Endometrial microvascular endothelial cells (primary cell): ENCODE measurements around the gene PIGT. TPM values are rescaled to one million over a fixed set of nuclear protein-coding genes. Genes with fewer than 3 reads are reported as not detected.

Experiments used
- in situ Hi-C: cut with HindIII; loops from 2 replicates; pipeline ENCODE4 v1.10.0; 2017; ENCODE audit warnings: low sequenced_read_pairs, low pct_unique_long_range_greater_than_20kb; ENCODE audit errors: inconsistent ontology term
- total RNA-seq: library from RNA; depleted of rRNA; stranded (reverse); fragments of >200 nt; gene quantifications from one replicate; pipeline ENCODE4 v1.2.3, GENCODE V29; 2015; ENCODE audit errors: inconsistent ontology term

The PIGT gene
- total RNA-seq: 84.6 TPM

DNA sequence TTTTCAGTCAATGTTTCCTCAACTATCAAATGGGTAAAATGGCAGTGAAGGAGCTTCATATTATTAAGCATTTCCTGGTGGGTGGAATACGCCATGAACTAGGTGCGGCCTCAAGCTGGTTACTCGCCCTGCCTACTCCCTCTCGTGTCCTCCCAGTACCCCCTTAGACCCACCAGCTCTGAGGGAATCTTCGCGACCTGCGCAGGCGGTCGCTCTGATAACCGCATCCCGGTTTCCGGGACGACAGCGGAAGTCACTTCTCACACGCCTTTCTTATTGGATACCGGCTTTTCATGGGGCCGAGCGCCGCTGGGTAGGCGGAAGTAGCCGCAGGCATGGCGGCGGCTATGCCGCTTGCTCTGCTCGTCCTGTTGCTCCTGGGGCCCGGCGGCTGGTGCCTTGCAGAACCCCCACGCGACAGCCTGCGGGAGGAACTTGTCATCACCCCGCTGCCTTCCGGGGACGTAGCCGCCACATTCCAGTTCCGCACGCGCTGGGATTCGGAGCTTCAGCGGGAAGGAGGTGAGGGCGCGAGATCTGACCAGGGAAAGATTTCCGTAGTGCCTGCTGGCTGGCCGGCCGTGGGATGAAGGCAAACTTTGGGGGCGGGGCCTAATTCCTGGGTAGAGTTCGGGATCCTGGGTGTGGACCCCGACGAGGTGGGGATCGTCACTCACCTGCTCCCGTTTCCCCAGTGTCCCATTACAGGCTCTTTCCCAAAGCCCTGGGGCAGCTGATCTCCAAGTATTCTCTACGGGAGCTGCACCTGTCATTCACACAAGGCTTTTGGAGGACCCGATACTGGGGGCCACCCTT, at the start of gene PIGT:
Gene PIGT, plus strand, starts transcription at position 320 of the 816 bp plus-strand sequence. Its CDS starts 16 bp downstream, at position 336.
- in situ Hi-C loops: no loop called here

DNA sequence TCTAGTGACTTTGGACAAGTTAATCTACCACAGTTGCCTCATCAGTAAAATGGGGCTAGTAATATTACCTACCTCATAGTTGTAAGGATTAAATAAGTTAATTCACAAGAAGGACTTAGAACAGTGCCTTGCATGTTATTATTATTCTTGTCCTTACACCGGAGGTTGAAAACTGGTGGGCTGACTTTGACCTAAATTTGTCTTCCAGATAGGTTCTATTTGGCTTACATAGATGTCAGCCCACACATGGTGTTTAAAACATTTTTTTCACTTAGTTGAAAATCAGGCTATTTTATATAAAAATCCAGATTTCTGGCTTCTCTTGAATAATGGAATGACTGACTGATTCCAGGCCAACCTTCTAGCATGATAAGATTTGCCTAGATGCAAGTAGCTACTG, 49.7 kb upstream of the PIGT start:
- in situ Hi-C loops: no loop called here

DNA sequence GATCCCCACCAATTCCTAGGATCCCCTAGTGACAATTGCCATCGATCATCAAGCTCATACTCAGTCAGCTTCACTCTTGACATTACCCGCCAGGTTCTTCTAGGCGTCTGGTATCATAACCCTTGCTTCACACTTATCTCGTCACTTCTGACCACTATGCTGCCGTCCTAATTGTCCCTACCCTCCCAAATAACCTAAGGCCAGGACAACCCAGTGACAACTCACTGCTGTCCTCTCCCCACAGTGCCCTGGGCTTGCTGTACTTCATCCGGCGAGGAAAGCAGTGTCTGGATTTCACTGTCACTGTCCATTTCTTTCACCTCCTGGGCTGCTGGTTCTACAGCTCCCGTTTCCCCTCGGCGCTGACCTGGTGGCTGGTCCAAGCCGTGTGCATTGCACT, 49.3 kb upstream of the PIGT start:
- in situ Hi-C loops: no loop called here

DNA sequence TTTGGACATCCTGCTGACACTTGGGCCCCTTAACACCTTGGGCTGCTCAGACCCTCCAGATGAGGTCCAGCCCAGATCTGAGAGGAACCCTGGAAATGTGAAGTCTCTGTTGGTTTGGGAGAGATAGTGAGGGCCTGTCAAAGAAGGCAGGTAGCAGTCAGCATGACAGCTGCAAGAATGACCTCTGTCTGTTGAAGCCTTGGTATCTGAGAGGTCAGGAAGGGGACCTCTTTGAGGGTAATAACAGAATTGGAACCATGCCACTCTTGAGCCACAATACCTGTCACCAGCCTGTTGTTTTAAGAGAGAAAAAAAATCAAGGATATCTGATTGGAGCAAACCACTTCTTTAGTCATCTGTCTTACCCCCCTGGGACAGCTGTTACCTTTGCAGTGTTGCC, 48.8 kb upstream of the PIGT start:
- in situ Hi-C loops: no loop called here

DNA sequence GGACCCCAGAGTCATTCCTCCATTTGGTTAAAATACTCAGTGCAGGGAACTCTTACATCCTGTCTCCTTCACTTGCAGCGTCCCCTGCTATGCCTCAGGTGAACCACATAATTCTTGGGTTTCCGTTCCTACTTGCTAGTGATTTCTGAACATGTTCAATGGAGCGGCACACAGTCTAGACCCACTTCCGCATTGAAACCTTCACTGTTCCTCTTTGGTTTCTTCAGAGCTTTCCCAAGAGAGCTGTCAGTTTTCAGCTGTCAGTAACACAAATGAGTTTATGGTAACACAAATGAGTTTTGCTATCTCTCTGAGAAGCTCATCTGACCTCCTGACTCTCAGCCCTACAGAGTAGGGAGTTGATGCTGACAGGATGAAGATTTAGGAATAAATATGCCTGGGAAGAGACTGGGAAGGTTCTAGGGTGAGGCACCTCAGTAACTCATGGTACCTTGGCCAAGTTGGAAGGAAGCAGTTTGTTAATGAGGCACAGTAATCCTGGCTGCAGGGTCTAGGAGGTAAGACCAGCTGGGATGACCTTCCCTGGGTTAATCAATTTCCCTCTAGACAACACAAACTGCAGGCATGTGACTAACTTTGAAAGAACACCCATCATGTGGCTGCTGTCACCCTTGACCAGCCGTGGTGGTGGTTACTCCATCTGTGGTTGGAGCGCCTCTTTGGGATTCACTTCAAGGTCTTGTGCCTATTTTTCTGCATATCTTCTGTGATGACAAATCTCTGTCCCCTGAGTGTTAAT, 47.5 kb upstream of the PIGT start:
- in situ Hi-C loops: no loop called here

DNA sequence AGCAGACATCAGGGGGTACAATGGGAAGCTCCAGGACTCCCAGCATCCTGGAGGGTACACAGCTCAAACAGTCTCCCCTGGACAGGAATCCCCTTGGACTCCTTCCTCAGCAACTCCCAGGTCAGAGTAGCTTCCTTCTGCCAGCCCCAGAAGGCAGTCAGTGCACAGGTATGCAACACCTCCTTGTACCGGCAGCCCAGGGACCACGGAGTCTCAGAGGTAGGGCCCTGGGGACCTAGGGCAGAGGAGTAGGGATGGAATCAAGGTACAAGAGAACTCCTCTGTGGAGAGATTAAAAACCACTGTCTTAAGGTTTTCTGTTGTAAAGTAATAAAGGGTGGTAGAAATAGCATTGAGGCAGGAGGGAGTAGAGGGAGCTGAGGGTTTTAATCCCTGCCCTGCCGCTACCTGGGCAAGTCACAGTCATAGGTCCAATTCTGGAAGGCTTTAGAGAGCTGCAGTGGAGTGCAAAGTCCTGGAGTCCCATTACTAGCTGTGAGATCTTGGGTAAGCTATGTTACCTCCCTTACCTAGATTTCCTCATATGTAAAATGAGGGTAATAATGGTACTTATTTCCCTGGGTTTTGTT, 45.3 kb upstream of the PIGT start:
- in situ Hi-C loops: no loop called here

DNA sequence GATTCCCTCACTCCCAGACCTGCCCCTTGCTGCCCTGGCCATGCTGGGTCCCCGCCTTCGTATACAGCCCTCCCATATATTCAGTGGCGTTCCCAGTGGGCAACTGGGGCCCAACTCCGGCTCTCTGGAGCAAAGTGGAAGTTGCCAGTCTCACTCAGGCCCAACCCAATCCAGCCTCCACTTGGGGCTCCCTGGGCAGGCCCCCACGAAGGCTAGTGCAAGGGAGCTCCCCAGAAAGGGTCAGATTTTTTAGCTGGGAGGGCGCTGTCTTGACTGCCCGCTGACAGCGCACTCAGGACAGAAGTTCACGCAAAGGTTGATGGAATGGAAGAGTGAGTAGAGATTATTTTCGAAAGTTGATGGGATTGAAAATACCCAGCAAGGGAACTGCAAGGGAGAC, 43.7 kb upstream of the PIGT start:
- in situ Hi-C loops: no loop called here

DNA sequence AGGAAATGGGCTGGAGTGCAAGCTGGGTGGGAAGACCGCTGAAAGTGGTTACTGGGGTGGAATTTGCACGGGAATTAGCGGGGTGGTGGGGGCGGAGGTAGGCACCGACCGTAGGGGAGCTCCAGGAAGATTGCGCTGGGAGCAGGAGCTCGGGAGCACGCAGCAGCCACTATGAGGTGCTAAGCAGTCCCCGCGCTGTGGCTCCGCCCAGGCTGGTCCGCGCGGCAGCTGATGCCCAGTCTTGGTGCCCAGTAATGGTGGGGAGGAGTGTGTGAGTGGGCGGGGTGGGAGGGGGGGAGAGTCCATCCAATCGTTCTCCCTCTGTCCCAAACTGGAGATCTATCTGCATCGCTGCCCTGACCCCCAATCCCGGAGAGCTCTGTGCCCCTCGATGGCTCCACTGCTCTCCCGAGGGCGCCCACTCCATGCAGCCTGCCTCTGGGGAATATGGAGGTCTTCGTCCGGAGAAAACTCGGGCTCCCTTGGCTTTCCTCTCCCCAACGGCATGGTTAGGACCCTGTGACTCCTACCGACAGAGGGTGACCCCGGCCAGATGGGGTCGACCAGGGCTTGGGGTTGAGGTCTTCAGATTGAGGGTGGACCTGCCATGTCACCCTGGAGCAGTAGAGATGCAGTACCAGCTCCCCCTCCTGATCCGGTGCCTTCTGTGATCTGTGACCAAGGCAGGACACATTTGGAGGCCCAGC, 43.1 kb upstream of the PIGT start:
- in situ Hi-C loops: no loop called here

DNA sequence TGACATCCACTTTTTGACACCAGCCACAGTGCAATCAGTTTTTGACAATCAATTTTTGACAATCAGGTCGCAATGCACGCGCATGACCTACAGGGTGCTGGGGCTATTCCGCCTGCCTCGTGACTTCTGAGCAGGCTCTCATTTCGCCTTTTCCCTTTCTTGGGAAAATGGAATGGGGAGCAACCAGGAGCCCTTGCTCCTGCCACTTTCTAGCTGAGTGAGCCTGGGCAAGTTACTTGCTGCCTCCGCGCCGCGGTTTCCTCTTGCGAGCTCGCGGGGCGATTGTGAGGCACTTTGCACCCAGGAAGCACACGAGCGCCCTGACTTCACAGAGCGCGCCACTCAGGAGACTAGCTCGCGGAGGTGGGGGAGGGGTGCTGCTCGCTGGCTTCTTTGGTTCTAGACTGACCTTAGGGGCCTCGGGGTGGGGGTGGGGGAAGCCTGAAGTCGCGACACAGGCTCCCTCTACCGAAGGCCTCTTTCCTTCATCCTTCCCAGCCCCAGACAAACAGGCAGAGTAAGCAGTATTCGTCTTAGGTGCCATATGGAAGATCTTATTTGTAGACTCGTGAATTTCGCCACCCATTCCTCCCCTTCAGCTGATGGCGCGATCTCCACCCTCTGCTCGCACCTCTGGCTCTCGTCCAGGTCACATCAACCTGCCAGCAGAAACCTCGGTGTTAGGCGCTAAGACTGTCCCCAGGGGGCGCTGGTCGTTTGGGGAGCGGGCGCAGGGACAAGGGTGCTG, 42.4 kb upstream of the PIGT start:
- in situ Hi-C loops: no loop called here

DNA sequence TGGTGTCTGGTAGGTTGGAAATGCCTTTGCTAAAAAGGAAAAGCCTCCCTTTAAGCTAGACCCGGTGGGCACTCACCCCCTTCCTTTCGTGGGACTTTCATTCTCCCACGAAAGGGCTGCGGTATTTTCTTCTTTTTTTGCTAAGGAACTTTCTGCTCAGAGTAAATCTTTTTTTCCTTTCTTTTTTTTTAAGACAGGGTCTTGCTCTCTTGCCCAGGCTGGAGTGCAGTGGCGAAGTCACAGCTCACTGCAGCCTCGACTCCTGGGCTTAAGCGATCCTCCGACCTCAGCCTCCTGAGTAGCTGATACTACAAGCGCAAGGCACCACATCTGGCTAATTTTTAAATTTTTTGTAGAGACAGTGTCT, 41.9 kb upstream of the PIGT start:
- in situ Hi-C loops: no loop called here

DNA sequence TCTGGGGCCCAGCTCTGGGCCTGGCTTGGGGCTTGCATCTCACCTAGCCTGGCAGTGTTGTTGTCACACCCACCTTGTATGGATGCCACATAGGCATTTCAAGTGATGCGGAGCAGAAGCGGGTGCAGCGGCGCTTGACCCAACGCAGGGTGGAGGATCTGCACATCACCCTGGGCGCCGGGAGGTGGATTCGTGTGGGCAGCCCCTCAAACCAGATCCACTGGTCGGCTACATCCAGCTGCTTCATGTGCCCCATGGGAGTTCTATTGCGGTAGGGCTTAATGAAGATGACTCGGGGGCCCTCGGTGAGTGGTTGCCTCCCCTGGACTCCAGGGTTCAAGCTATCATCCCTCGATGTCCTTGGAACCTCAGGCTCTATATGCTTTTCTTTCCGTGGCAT, 41.0 kb upstream of the PIGT start:
- in situ Hi-C loops: no loop called here

DNA sequence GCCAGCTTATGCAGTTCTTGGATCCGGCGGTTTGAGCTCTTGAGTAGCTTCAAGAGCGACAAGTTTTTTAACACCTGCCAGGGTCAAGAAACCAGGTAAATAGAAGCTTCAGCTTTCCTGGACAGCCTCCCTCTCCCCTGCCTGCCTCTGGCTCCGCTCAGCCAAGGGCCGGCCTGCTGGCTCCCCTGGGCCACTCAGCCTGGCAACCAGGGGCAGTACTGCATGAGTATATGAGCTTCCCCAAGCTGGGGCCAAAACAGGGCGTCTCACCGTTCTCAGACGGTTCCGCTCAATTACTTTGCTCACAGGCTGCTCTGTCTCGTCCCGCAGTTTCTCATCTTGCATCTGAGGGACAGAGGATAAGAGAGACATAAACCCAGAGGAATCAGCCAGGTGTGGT, 38.7 kb upstream of the PIGT start:
- in situ Hi-C loops: no loop called here

DNA sequence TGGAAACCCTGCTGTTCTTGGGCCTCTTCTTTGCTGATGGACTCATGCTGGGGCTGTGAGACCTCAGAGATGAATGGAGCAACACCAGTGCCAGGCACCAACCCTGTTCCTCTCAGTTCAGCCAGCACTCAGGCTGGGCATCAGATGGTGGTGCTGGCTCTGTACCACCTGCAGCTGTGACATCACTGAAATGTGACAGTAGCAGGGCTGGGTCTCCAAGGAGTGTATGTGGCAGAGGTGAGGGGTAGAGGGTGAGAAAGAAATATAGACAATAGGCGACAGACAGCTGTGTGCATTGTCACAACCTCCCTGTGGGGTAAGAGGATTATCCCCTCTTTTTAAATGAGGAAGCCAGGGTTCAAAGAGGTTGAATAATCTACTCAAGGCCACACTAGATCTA, 37.8 kb upstream of the PIGT start, which contains the start of gene TP53TG5:
Gene TP53TG5, minus strand, starts transcription at position 135 of the 400 bp plus-strand sequence. Its CDS starts 89 bp downstream, at position 46.
- in situ Hi-C loops: no loop called here

DNA sequence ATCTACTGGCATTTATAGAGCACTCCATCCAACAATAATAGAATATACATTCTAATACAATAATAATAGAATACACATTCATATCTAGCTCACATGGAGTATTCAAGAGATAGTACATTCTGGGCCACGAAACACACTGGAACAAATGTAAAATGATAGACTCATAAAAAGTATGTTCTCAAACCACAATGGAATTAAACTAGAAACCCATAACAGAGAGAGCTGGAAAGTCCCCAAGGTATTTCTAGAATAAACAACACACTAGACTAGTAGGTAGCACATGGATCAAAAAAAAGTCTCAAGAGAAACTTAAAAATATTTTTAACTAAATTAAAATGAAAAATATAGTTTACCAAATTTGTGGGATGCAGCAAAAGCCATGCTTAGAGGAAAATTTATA, 28.7 kb upstream of the PIGT start:
- in situ Hi-C loops: no loop called here

DNA sequence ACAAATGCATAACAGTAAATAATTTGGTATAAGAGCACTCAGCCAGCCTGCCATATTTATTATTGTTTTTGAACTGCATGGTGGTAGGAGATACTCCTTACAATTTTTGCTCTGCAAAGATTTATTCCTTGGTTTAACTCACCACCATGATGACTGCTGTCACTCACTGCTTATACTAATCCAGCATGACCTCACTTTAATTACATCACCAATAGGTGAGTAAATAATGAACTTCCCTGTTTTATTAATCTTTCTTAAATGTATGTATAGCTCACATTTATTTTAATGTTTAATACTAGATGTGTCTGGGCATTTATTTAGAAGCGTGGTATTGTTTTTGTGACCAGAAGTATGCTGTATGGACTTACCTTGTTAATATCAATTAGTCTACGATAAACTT, 25.0 kb upstream of the PIGT start:
- in situ Hi-C loops: no loop called here

DNA sequence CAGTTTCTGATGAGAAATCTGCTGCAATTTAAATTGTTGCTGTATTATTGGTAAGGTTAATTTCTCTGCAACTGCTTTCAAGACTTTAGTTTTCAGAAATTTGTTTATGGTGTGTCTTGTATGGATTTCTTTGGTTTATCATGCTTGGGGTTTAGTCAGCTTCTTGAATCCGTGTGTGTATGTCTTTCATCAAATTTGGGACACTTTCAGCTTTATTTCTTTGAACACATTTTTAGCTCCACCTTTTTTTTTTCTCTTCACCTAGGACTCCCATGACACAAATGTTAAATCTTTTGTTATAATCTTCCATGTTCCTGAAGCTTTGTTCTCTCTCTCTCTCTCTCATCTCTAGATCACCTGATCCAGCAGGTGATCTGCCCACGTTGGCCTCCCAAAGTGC, 24.4 kb upstream of the PIGT start:
- in situ Hi-C loops: no loop called here

DNA sequence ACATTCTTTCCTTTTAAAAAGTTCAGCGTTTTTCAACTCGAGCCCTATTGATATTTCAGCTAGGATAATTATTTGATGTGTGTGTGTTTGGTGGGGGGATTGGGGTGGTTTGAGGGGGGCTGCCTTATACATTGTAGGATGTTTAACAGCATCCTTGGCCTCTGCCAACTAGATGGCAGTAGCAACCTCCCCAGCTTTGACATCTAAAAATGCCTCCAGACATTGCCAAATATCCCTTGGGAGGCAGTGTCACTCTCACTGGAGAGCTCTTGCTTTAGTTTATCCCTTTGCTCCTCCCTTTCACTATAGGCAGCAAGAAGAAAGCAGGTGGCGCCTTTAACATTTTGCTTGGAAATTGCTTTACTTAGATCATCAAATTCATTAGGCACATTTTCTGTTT, 23.2 kb upstream of the PIGT start:
- in situ Hi-C loops: no loop called here

DNA sequence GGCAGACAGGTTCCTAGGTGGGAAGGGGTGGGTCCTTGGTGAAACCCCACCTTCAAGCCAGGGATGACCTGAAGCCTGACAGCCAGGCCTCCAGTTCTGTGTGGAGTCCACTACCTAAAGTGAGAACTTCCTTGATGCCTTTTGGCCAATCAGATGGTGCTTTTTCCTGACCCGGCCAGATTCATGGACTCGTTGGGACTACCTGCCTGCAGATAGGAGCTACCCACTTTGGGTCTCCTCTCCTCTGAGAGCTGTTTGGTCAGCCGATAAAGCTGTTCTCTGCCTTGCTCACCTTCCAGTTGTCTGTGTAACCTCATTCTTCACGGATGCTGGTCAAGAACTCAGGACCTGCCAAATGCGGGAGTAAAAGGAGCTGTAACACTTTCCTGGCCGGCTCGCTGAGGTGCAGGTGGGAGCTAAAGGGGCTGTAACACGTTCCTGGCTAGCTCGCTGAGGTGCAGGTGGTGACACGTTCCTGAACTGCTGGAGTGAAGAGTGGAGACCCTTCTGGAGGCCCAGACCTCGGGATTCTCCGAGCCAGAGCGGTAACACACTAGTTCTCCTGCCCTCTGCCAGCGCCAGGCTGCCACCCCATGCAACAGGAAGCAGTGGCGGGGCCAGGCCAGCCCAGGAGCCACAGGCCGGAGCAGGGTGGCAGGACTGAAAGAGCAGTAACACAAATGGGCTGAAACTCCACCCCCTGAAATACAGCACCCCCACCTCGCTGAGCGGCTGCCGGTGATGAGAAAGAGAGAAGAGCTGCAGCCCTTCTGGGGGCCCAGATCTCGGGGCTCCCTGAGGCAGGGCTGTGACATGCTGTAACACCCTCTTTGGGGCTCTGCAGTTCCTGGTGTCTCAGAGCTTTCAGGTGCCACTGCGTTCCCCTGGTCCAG, 21.5 kb upstream of the PIGT start:
- in situ Hi-C loops: no loop called here
